Astrocyte (in vitro differentiated cells and primary cell): ENCODE data around the gene LIPE. TPM values are rescaled to one million over a fixed set of nuclear protein-coding genes. Genes with fewer than 3 reads are reported as not detected.
"Not testable (repeated sequence)": the region's sequence is repeated elsewhere in the genome, so short reads cannot be mapped to it uniquely, and the experiment has no call there.

Experiments used
- DNase-seq: peaks from one replicate; pipeline ENCODE4 v3.0.0-alpha.2; 2010; ENCODE audit warnings: low read depth
- FAIRE-seq: peaks from 2 replicates; lab custom pipeline; 2011; peaks lifted over from hg19 to GRCh38; lab: Jason Lieb, UNC
- H2AFZ ChIP-seq: 2 replicates; pipeline ENCODE4 v1.6.0; 2012; ENCODE audit warnings: low read depth, low read length, inconsistent platforms
- H3K27ac ChIP-seq: 2 replicates; pipeline ENCODE4 v1.5.1; 2011; ENCODE audit warnings: low read depth, low read length, inconsistent platforms
- H3K27me3 ChIP-seq: 2 replicates; pipeline ENCODE4 v1.6.0; 2011; ENCODE audit warnings: low read length, inconsistent platforms; ENCODE audit not compliant: insufficient read depth
- H3K36me3 ChIP-seq: 2 replicates; pipeline ENCODE4 v1.5.1; 2011; ENCODE audit warnings: low read length, inconsistent platforms; ENCODE audit not compliant: insufficient read depth
- H3K4me1 ChIP-seq: 2 replicates; pipeline ENCODE4 v1.5.1; 2011; ENCODE audit warnings: low read length, inconsistent platforms; ENCODE audit not compliant: insufficient read depth
- H3K4me2 ChIP-seq: 2 replicates; pipeline ENCODE4 v1.6.0; 2012; ENCODE audit warnings: low read length, inconsistent platforms
- H3K4me3 ChIP-seq: 2 replicates; pipeline ENCODE4 v1.5.1; 2011; ENCODE audit warnings: low read depth, mild to moderate bottlenecking, low read length, inconsistent platforms; ENCODE audit not compliant: insufficient read depth
- H3K79me2 ChIP-seq: 2 replicates; pipeline ENCODE4 v1.6.0; 2012; ENCODE audit warnings: mild to moderate bottlenecking, low read length, inconsistent platforms; ENCODE audit not compliant: insufficient read depth
- H3K9ac ChIP-seq: 2 replicates; pipeline ENCODE4 v1.6.0; 2012; ENCODE audit warnings: mild to moderate bottlenecking, low read length, inconsistent platforms
- H3K9me3 ChIP-seq: 2 replicates; pipeline ENCODE4 v1.5.1; 2012; ENCODE audit warnings: low read depth, mild to moderate bottlenecking, low read length, inconsistent platforms; ENCODE audit not compliant: insufficient read depth
- H4K20me1 ChIP-seq: 2 replicates; pipeline ENCODE4 v1.6.0; 2012; ENCODE audit warnings: low read length, inconsistent platforms; ENCODE audit not compliant: insufficient read depth
- H3K27ac Mint-ChIP-seq: one replicate; pipeline ENCODE4 v1.8.0; 2021; ENCODE audit warnings: mild to moderate bottlenecking, mixed read lengths; ENCODE audit not compliant: unreplicated experiment
- H3K27me3 Mint-ChIP-seq: one replicate; pipeline ENCODE4 v1.8.0; 2021; ENCODE audit warnings: low read depth, mixed read lengths; ENCODE audit not compliant: unreplicated experiment
- H3K36me3 Mint-ChIP-seq: one replicate; pipeline ENCODE4 v1.8.0; 2021; ENCODE audit warnings: low read depth, mixed read lengths; ENCODE audit not compliant: unreplicated experiment
- H3K4me1 Mint-ChIP-seq: one replicate; pipeline ENCODE4 v1.8.0; 2021; ENCODE audit warnings: low read depth, mixed read lengths; ENCODE audit not compliant: unreplicated experiment
- H3K4me3 Mint-ChIP-seq: one replicate; pipeline ENCODE4 v1.8.0; 2021; ENCODE audit warnings: mild to moderate bottlenecking, moderate library complexity, mixed read lengths; ENCODE audit not compliant: unreplicated experiment
- H3K9me3 Mint-ChIP-seq: one replicate; pipeline ENCODE4 v1.8.0; 2021; ENCODE audit warnings: mild to moderate bottlenecking, mixed read lengths; ENCODE audit not compliant: unreplicated experiment
- EZH2 ChIP-seq: IDR thresholded peaks from 2 replicates; pipeline ENCODE4 v1.6.1; 2012; ENCODE audit warnings: mild to moderate bottlenecking, low read length, inconsistent platforms; ENCODE audit not compliant: insufficient read depth
- total RNA-seq: library from RNA; stranded (reverse); gene quantifications from 2 replicates; pipeline ENCODE4 v1.2.1, GENCODE V29; 2021
- TF ChIP-seq, protein P1 (sequence below): IDR thresholded peaks from 2 replicates; pipeline ENCODE4 v1.5.1; 2011; ENCODE audit warnings: low read depth, mild to moderate bottlenecking, inconsistent platforms, low read length, moderate library complexity; ENCODE audit not compliant: insufficient read depth

LIPE gene
- total RNA-seq, 1 donor from 2014 or later: 2.0 TPM

DNA sequence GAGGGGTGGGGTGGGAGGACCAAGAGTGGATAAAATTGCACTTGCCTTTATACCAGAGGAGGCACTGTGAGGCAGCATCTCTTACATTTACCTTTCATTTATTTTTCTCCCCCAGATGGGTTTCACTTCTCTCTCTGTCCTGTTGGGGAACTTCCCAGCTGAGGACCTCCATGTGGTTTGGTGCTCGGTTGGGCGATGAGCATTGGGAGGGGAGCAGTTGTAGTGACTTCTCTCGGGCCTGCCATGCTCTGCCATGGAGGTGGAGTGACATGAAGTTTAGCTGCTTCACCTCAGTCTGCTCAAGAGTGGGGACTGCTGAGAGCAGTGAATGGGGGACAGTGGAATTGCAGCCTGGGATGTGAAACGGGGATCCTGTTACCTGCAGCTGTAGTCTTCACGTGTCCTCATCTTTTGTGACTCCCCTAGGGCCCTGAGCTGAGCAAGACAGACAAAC is 38.7 kb upstream of the LIPE start:
- Mint-ChIP-seq H3K9me3 (no peaks in the 10 kb centered on the region), H3K4me1 (peaks cover 9% of the 10 kb centered on the region), H3K36me3 (peaks cover 2% of the 10 kb centered on the region), H3K27ac (no peak overlapping the region), H3K4me3 (no peak overlapping the region), H3K27me3 (peaks cover 11% of the 10 kb centered on the region)
- no peak overlapping the region for H3K27ac ChIP-seq
- H3K4me2 ChIP-seq: no peak overlapping the region
- H3K4me1 ChIP-seq: no peaks in the 10 kb centered on the region
- no peaks in the 10 kb centered on the region for H3K36me3 ChIP-seq
- H3K27me3 ChIP-seq: no peaks in the 10 kb centered on the region
- H3K9ac ChIP-seq: no peak overlapping the region
- no peaks in the 10 kb centered on the region for H4K20me1 ChIP-seq
- no peak for TF ChIP-seq EZH2
- TF ChIP-seq, protein P1, sequence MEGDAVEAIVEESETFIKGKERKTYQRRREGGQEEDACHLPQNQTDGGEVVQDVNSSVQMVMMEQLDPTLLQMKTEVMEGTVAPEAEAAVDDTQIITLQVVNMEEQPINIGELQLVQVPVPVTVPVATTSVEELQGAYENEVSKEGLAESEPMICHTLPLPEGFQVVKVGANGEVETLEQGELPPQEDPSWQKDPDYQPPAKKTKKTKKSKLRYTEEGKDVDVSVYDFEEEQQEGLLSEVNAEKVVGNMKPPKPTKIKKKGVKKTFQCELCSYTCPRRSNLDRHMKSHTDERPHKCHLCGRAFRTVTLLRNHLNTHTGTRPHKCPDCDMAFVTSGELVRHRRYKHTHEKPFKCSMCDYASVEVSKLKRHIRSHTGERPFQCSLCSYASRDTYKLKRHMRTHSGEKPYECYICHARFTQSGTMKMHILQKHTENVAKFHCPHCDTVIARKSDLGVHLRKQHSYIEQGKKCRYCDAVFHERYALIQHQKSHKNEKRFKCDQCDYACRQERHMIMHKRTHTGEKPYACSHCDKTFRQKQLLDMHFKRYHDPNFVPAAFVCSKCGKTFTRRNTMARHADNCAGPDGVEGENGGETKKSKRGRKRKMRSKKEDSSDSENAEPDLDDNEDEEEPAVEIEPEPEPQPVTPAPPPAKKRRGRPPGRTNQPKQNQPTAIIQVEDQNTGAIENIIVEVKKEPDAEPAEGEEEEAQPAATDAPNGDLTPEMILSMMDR: no peak
- no peak overlapping the region for H2AFZ ChIP-seq
- FAIRE-seq: no peak
- no peaks in the 10 kb centered on the region for H3K9me3 ChIP-seq
- no peak overlapping the region for H3K4me3 ChIP-seq
- no peak for DNase-seq
- no peaks in the 10 kb centered on the region for H3K79me2 ChIP-seq

DNA sequence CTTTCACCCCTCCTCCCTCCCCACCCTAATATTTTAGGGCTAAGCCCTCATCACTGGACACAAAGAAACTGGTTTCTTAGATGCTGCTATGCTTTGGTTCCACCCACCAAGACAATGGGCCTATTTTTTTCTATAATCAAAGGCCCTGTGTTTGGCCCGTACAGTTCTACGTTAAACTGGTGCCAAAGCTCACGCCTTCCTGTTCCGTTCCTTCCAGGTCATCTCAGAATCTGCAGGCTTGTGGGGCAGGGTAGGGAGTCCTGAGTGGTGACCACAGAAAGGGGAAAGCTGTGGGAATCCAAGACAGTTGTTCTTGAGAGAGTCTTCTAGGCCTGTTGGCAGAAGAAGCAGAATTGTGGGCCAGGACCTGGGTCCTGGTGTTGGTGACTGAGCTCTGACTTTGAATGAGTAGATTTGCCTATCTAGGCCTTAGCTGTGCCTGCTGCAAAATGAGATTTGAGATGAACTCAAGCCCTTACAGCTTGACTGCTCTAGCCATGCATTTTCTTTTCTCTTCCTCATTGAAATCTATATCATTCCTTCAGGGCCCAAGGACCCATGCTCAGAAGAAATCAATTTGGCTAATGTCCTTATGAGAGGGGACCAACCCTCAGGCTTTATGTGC is 34.6 kb upstream of the LIPE start:
- Histone ChIP-seq H4K20me1 (no peaks in the 10 kb centered on the region), H3K9me3 (no peaks in the 10 kb centered on the region), H3K4me2 (no peak overlapping the region), H3K36me3 (no peaks in the 10 kb centered on the region), H3K79me2 (no peaks in the 10 kb centered on the region), H3K27me3 (no peaks in the 10 kb centered on the region), H3K27ac (no peak overlapping the region), H3K4me3 (no peak overlapping the region), H3K4me1 (no peaks in the 10 kb centered on the region), H2AFZ (no peak overlapping the region), H3K9ac (no peak overlapping the region)
- Mint-ChIP-seq H3K9me3 (no peaks in the 10 kb centered on the region), H3K36me3 (peaks cover 2% of the 10 kb centered on the region), H3K4me3 (no peak overlapping the region), H3K27me3 (peaks cover 19% of the 10 kb centered on the region), H3K27ac (peak overlapping the region; percentile 34), H3K4me1 (no peaks in the 10 kb centered on the region)
- no peak for TF ChIP-seq EZH2
- TF ChIP-seq, protein P1: no peak
- no peak for DNase-seq
- no peak for FAIRE-seq

DNA sequence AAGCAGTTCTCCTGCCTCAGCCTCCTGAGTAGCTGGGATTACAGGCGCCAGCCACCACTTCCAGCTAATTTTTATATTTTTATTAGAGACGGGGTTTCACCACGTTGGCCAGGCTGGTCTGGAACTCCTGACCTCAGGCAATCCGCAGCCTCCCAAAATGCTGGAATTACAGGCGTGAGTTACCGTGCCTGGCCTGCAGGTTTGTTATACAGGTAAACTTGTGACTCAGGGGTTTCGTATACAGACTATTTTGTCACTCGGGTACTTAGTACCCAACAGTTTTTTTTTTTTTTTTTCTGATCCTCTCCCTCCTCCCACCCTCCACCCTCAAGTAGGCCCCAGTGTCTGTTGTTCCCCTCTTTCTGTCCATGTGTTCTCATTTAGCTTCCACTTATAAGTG is 34.0 kb upstream of the LIPE start:
- H3K9ac ChIP-seq: not testable (repeated sequence)
- H3K27me3 Mint-ChIP-seq: peaks cover 21% of the 10 kb centered on the region

More for the DNA sequence above, 34.0 kb upstream of the LIPE start:
- H3K27ac ChIP-seq, FAIRE-seq, DNase-seq, H3K36me3 ChIP-seq, H3K9me3 ChIP-seq, H3K4me3 Mint-ChIP-seq, H4K20me1 ChIP-seq, H3K79me2 ChIP-seq, H3K27me3 ChIP-seq, H2AFZ ChIP-seq, H3K4me3 ChIP-seq, H3K4me1 ChIP-seq, H3K4me2 ChIP-seq, H3K4me1 Mint-ChIP-seq, H3K9me3 Mint-ChIP-seq, H3K36me3 Mint-ChIP-seq, H3K27ac Mint-ChIP-seq: not testable (repeated sequence)
